ENCODE measurements around the gene OR2M7. TPM values are rescaled to one million over a fixed set of nuclear protein-coding genes. Genes with fewer than 3 reads are reported as not detected.

Gene OR2M7
- total and polyA plus RNA-seq, 2 donors (not counting 3 experiments of a cell fraction or from before 2014, with no cell fraction given), result not detected

GRCh38 chr1:248277876-248278275 is 46.5 kb downstream of the OR2M7 start, which contains the start of gene OR2T33:
TSS of gene OR2T33 (minus strand) at chr1:248277976. CDS start at chr1:248273814, 4,162 bp downstream.
- peaks cover 2% of the 10 kb centered on the region for H3K9me3 ChIP-seq (replicated peaks; ENCODE audit: control insufficient read depth, insufficient read depth, low read length)
- no peak within 1 kb of the TSS for H3K9ac ChIP-seq (replicated peaks; ENCODE audit: extremely low read depth, insufficient read depth, low read length)
- no peaks in the 10 kb centered on the region for H3K9me1 ChIP-seq (replicated peaks; ENCODE audit: control insufficient read depth, extremely low read depth, insufficient read depth, low read length)
- no peak within 1 kb of the TSS for H3K4me3 ChIP-seq (replicated peaks in 1 of 3; ENCODE audit: insufficient read depth in 1 of 3, low read depth in 1 of 3, low read length in 3 of 3)
- H3K27me3 ChIP-seq (ENCODE audit: control insufficient read depth in 2 of 2, insufficient read depth in 2 of 2, low read length in 2 of 2), result no peaks in the 10 kb centered on the region
- H3K27ac ChIP-seq (ENCODE audit: insufficient read depth, low read depth, low read length), result no peak within 1 kb of the TSS
- no peaks in the 10 kb centered on the region for H3K36me3 ChIP-seq (ENCODE audit: control insufficient read depth in 2 of 2, extremely low read depth in 1 of 2, insufficient read depth in 2 of 2, low read length in 2 of 2)
- POLR2A ChIA-PET, result no interaction called here
- no TSS peak for BruUV-seq (replicated peaks)
- dilution Hi-C loops (cut with MboI; ENCODE audit: extremely low pct_ligation_motif_present, low sequenced_read_pairs), result no loop called here
- no peak within 1 kb of the TSS for H3K4me2 ChIP-seq (ENCODE audit: insufficient read depth, low read length)
- intact Hi-C loops (cut with micrococcal nuclease), result no loop called here
- H3K79me2 ChIP-seq (ENCODE audit: control insufficient read depth, insufficient read depth, low read length), result no peaks in the 10 kb centered on the region
- TF ChIP-seq CTCF (IDR thresholded peaks at IDR 0.05; ENCODE audit: extremely low read depth in 1 of 2, insufficient read depth in 1 of 2, low read depth in 1 of 2, low read length in 2 of 2), result no peak
- TF ChIP-seq EZH2 (IDR thresholded peaks at IDR 0.05; ENCODE audit: borderline replicate concordance, low read depth, low read length, severe bottlenecking), result no peak
- no peak for TF ChIP-seq MYC (IDR thresholded peaks at IDR 0.05; ENCODE audit: low read depth, low read length)
- TF ChIP-seq FOS (IDR thresholded peaks at IDR 0.05; ENCODE audit: borderline replicate concordance, insufficient read depth, low read length), result no peak
- TF ChIP-seq POLR2AphosphoS5 (IDR thresholded peaks at IDR 0.05; ENCODE audit: insufficient read depth, low read depth, low read length), result no peak
- TF ChIP-seq MAX (IDR thresholded peaks at IDR 0.05; ENCODE audit: insufficient read depth, insufficient read length), result no peak
- TF ChIP-seq GATA2 (IDR thresholded peaks at IDR 0.05; ENCODE audit: insufficient read depth, insufficient read length, low read depth, low read length), result no peak
- H4K20me1 ChIP-seq (replicated peaks; ENCODE audit: control insufficient read depth, extremely low read depth, insufficient read depth, low read length), result no peaks in the 10 kb centered on the region
- no peak for FAIRE-seq
- CTCF ChIA-PET, result no interaction called here
- DNase-seq (ENCODE audit: low read depth, low spot score), result no peak
- H2AFZ ChIP-seq (ENCODE audit: low read depth, low read length), result no peak within 1 kb of the TSS
- no peaks in the 10 kb centered on the region for H3K4me1 ChIP-seq (ENCODE audit: control insufficient read depth, extremely low read depth, insufficient read depth, low read length)

Other genes starting within 250 kb of the OR2M7 start
- not detected in 2 replicates for gene OR2L13, start 229.4 kb downstream of the OR2M7 start, total RNA-seq
- not detected in 2 replicates for gene OR2L13, start 229.4 kb downstream of the OR2M7 start, polyA plus RNA-seq
- gene OR2M5, start 179.4 kb downstream of the OR2M7 start, total RNA-seq, result not detected in 2 replicates
- gene OR2M5, start 179.4 kb downstream of the OR2M7 start, polyA plus RNA-seq, result not detected in 2 replicates
- gene OR2M2, start 149.7 kb downstream of the OR2M7 start, total RNA-seq, result not detected in 2 replicates
- gene OR2M2, start 149.7 kb downstream of the OR2M7 start, polyA plus RNA-seq, result not detected in 2 replicates
- gene OR2M3, start 127.3 kb downstream of the OR2M7 start, total RNA-seq, result not detected in 2 replicates
- not detected in 2 replicates for gene OR2M3, start 127.3 kb downstream of the OR2M7 start, polyA plus RNA-seq
- gene OR2M4, start 93.2 kb downstream of the OR2M7 start, total RNA-seq, result not detected in 2 replicates
- gene OR2M4, start 93.2 kb downstream of the OR2M7 start, polyA plus RNA-seq, result not detected in 2 replicates
- gene OR2T33, start 46.6 kb downstream of the OR2M7 start, total RNA-seq, result not detected in 2 replicates
- gene OR2T33, start 46.6 kb downstream of the OR2M7 start, polyA plus RNA-seq, result not detected in 2 replicates
- not detected in 2 replicates for gene OR2T12, start 21.1 kb downstream of the OR2M7 start, total RNA-seq
- not detected in 2 replicates for gene OR2T12, start 21.1 kb downstream of the OR2M7 start, polyA plus RNA-seq
- not detected in 2 replicates for gene OR14C36, start 24.2 kb upstream of the OR2M7 start, total RNA-seq
- not detected in 2 replicates for gene OR14C36, start 24.2 kb upstream of the OR2M7 start, polyA plus RNA-seq
- gene OR2T4, start 37.1 kb upstream of the OR2M7 start, total RNA-seq, result not detected in 2 replicates
- not detected in 2 replicates for gene OR2T4, start 37.1 kb upstream of the OR2M7 start, polyA plus RNA-seq
- gene OR2T6, start 51.2 kb upstream of the OR2M7 start, total RNA-seq, result not detected in 2 replicates
- not detected in 2 replicates for gene OR2T6, start 51.2 kb upstream of the OR2M7 start, polyA plus RNA-seq
- not detected in 2 replicates for gene OR2T1, start 78.5 kb upstream of the OR2M7 start, total RNA-seq
- not detected in 2 replicates for gene OR2T1, start 78.5 kb upstream of the OR2M7 start, polyA plus RNA-seq
- gene OR2T2, start 121.1 kb upstream of the OR2M7 start, total RNA-seq, result not detected in 2 replicates
- not detected in 2 replicates for gene OR2T2, start 121.1 kb upstream of the OR2M7 start, polyA plus RNA-seq
- not detected in 2 replicates for gene OR2T3, start 148.8 kb upstream of the OR2M7 start, total RNA-seq
- gene OR2T3, start 148.8 kb upstream of the OR2M7 start, polyA plus RNA-seq, result not detected in 2 replicates
- gene OR2T5, start 164.0 kb upstream of the OR2M7 start, total RNA-seq, result not detected in 2 replicates
- not detected in 2 replicates for gene OR2T5, start 164.0 kb upstream of the OR2M7 start, polyA plus RNA-seq
- gene OR2G6, start 183.5 kb upstream of the OR2M7 start, total RNA-seq, result not detected in 2 replicates
- not detected in 2 replicates for gene OR2G6, start 183.5 kb upstream of the OR2M7 start, polyA plus RNA-seq
- not detected in 2 replicates for gene OR2T29, start 238.2 kb upstream of the OR2M7 start, total RNA-seq
- gene OR2T29, start 238.2 kb upstream of the OR2M7 start, polyA plus RNA-seq, result not detected in 2 replicates

Data from endothelial cell of umbilical vein (primary cell).